ENCODE data around the gene CDR2.

- TF ChIP-seq POLR2A (IDR thresholded peaks at IDR 0.05) = no peak
- no peak for TF ChIP-seq CTCF (IDR thresholded peaks at IDR 0.05)
- TF ChIP-seq EP300 (IDR thresholded peaks at IDR 0.05) = no peak
- TF ChIP-seq POLR2AphosphoS5 (IDR thresholded peaks at IDR 0.05) = no peak
Measured at GRCh38 chr16:22372882-22373661, 1.3 kb downstream of the CDR2 start.
